ENCODE measurements around the gene CD247.

The CD247 gene

GRCh38 chr1:167504467-167504827 lies 13.9 kb downstream of the CD247 start:
- no peak for TF ChIP-seq CTCF (conservative IDR thresholded peaks at IDR 0.05; ENCODE audit: control insufficient read depth, insufficient read depth, low read depth, low read length)
- no peak for DNase-seq (ENCODE audit: low read depth)
- H3K4me3 ChIP-seq (ENCODE audit: control insufficient read depth, low read depth, low read length): no peak overlapping the region

GRCh38 chr1:167503626-167504466 lies 14.5 kb downstream of the CD247 start:
- H3K4me3 ChIP-seq (ENCODE audit: control insufficient read depth, low read depth, low read length): no peak overlapping the region
- TF ChIP-seq CTCF (conservative IDR thresholded peaks at IDR 0.05; ENCODE audit: control insufficient read depth, insufficient read depth, low read depth, low read length): no peak
- DNase-seq (ENCODE audit: low read depth): no peak

DNA sequence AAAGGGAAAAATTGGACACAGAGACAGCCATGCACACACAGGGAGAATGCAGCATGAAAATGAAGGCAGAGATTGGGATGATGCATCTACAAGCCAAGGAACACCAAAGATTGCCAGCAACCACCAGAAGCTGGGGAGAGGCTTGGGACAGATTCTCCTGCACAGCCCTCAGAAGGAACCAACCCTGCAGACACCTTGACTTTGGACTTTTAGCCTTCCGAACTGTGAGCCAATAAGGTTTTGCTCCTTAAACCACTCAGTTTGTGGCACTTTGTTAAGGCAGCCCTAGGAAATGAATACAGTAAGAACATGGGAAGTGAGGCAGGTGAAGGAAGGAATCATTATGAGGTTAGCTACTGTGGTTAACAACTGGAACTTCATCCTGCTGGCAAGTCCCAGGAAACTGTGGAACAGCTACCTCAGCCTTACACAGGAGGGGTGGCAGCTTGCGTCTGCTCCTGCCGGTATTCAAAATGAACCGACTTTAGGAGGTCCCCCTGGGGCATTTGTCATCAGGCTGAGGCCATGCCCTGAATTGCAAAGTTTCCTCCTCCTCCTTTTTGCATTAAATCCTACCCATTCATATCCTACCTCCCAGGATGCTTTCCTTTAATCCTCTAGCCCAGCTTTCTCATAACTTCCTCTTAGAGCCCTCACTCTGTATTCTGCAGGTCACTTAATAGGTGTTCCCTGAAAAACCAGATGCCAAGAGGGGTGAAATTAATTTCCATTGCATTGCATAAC lies 15.4 kb downstream of the CD247 start:
- DNase-seq (ENCODE audit: low read depth): no peak
- TF ChIP-seq CTCF (conservative IDR thresholded peaks at IDR 0.05; ENCODE audit: control insufficient read depth, insufficient read depth, low read depth, low read length): no peak
- H3K4me3 ChIP-seq (ENCODE audit: control insufficient read depth, low read depth, low read length): no peak overlapping the region

DNA sequence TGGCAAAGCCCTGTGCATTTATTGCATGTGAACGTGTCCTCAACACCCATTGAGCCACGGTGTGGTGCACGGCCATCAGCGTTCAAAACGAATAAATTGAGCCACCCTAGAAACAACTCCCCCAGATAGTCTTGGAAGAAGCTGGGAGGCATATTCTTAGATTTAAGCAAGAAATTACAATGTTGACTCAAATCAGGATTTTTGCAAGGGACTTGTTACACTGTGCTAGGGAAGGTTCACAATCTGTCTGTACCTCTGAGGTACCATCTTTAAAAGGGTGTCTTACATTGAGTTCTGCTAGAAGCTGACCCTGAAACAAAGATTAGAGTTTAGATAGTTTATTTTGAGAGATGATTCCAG lies 16.2 kb downstream of the CD247 start:
- H3K4me3 ChIP-seq (ENCODE audit: control insufficient read depth, low read depth, low read length): no peak overlapping the region
- DNase-seq (ENCODE audit: low read depth): no peak
- TF ChIP-seq CTCF (conservative IDR thresholded peaks at IDR 0.05; ENCODE audit: control insufficient read depth, insufficient read depth, low read depth, low read length): no peak

GRCh38 chr1:167501515-167502191 lies 16.7 kb downstream of the CD247 start:
- no peak for DNase-seq (ENCODE audit: low read depth)
- no peak overlapping the region for H3K4me3 ChIP-seq (ENCODE audit: control insufficient read depth, low read depth, low read length)
- TF ChIP-seq CTCF (conservative IDR thresholded peaks at IDR 0.05; ENCODE audit: control insufficient read depth, insufficient read depth, low read depth, low read length): no peak

DNA sequence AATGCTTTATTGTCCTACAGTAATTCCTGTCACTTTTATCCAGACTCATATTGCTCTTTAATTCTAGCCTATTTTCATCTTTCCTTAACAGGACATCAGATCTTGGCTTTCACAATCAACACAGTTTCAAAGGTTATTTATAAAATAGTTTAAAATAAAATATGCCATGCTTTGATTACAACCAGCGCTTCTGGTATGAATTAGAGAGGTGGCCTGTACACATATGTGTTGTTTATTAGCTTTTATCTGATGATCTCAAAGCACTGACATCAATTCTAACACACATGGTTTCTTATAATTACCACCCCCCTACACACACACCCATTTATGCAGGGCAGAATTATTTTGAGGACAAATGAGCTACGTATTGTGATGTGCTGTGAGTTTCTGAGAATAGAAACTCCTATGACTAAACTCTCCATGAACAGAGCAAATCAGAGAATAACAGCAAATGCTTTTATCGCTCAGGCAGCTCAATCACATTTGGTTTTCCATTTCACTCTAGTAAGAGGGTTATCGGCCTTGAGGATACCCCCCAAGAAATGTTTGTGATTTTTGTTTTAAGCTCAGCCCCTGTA lies 18.0 kb downstream of the CD247 start:
- H3K4me3 ChIP-seq (ENCODE audit: control insufficient read depth, low read depth, low read length): no peak overlapping the region
- no peak for TF ChIP-seq CTCF (conservative IDR thresholded peaks at IDR 0.05; ENCODE audit: control insufficient read depth, insufficient read depth, low read depth, low read length)
- no peak for DNase-seq (ENCODE audit: low read depth)
